Activated CD4-positive, alpha-beta T cell treated with anti-CD3 and anti-CD28 coated beads, Interleukin-2, amount 50 U/mL, for 48 hours (primary cell): ENCODE measurements around the gene EXOC4.
A peak's percentile ranks its signal among the peaks of the same experiment; 100 is the strongest.
"Not testable (repeated sequence)": the region's sequence is repeated elsewhere in the genome, so short reads cannot be mapped to it uniquely, and the experiment has no call there.

Source experiments
- DNase-seq, 2 experiments: peaks; one replicate each; pipeline ENCODE4 v3.0.0-alpha.2; 2020

The EXOC4 gene

GRCh38 chr7:133252858-133253518, at the start of gene EXOC4:
Gene EXOC4 (plus strand): TSS chr7:133253078.
- peak; percentile 84 to 91 for DNase-seq

GRCh38 chr7:133203490-133203889, 49.4 kb upstream of the EXOC4 start:
- no peak for DNase-seq

- no peak for DNase-seq
These were observed 45.2 kb upstream of the EXOC4 start for GRCh38 chr7:133207687-133208086.

- DNase-seq, result not testable (repeated sequence)
These were observed 42.1 kb upstream of the EXOC4 start for GRCh38 chr7:133210817-133211216.

GRCh38 chr7:133213772-133214171, 39.1 kb upstream of the EXOC4 start:
- DNase-seq, result not testable (repeated sequence)

GRCh38 chr7:133217773-133218172, 35.1 kb upstream of the EXOC4 start:
- no peak for DNase-seq

GRCh38 chr7:133230591-133231194, 22.2 kb upstream of the EXOC4 start:
- peak; percentile 57 to 67 for DNase-seq

GRCh38 chr7:133233142-133233541, 19.7 kb upstream of the EXOC4 start:
- DNase-seq, result no peak

- no peak for DNase-seq
These were observed 17.7 kb upstream of the EXOC4 start for GRCh38 chr7:133234961-133235875.

GRCh38 chr7:133237545-133237944, 15.3 kb upstream of the EXOC4 start:
- DNase-seq, result no peak

- no peak for DNase-seq
These were observed 12.6 kb upstream of the EXOC4 start for GRCh38 chr7:133240302-133240701.

GRCh38 chr7:133246558-133246957, 6.3 kb upstream of the EXOC4 start:
- DNase-seq, result no peak

GRCh38 chr7:133248901-133249300, 4.0 kb upstream of the EXOC4 start:
- DNase-seq, result no peak

- no peak for DNase-seq
These were observed 396 bp upstream of the EXOC4 start for GRCh38 chr7:133252506-133252857.

- DNase-seq, result peak; percentile 7 to 15
These were observed 619 bp downstream of the EXOC4 start for GRCh38 chr7:133253519-133253875.

GRCh38 chr7:133255486-133255885, 2.6 kb downstream of the EXOC4 start:
- DNase-seq, result no peak

- DNase-seq, result no peak
These were observed 5.3 kb downstream of the EXOC4 start for GRCh38 chr7:133258174-133258573.

- DNase-seq, result no peak
These were observed 12.9 kb downstream of the EXOC4 start for GRCh38 chr7:133265821-133266220.

- no peak for DNase-seq
These were observed 15.5 kb downstream of the EXOC4 start for GRCh38 chr7:133268355-133268754.

GRCh38 chr7:133272336-133272735, 19.5 kb downstream of the EXOC4 start:
- no peak for DNase-seq

GRCh38 chr7:133273227-133273626, 20.3 kb downstream of the EXOC4 start:
- no peak for DNase-seq

GRCh38 chr7:133274265-133274664, 21.4 kb downstream of the EXOC4 start:
- DNase-seq, result no peak

- no peak for DNase-seq
These were observed 22.1 kb downstream of the EXOC4 start for GRCh38 chr7:133275008-133275407.
